ENCODE data around the gene CHGA. TPM values are rescaled to one million over a fixed set of nuclear protein-coding genes. Genes with fewer than 3 reads are reported as not detected.

Gene CHGA
- total and polyA plus RNA-seq, 2 of the 8 experiments (the other 6 are each of a cell fraction or from before 2014, with no cell fraction given) = 17.5 to 28.2 TPM

DNA sequence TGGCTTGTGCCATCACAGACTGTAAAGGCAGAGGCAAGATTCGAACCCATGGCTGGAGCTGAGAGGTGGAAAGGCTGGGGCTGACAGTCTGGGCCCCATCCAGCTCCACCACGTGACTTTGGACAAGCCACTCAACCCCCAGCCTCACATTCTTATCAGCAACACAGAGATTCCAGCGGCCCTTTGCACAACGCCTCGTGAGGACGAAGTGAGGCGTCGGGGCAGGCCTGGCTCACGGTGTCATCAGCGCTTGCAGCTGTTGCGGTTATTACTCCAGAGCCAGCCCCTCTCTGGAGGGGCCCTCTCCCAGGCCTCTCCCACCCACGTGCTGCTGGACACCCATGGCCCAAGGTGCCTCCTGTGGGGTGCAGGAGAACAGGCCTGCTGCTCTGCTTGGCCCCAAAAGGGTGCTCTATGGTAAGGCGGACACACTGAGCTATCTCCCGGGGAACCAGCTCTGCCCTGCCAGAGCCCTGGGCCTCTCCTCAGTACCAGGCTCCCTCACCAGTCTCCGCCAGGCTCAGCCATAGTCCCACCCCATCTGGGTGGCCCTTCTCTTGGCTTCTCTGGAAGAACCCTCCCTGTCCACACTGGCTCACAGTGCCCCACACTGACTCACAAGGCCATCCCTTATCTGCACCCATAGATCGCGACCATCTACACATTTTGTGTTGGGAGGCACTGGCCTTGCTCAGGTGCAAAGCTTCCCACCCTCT lies 21.1 kb downstream of the CHGA start (continued):
- TF ChIP-seq, protein P1, sequence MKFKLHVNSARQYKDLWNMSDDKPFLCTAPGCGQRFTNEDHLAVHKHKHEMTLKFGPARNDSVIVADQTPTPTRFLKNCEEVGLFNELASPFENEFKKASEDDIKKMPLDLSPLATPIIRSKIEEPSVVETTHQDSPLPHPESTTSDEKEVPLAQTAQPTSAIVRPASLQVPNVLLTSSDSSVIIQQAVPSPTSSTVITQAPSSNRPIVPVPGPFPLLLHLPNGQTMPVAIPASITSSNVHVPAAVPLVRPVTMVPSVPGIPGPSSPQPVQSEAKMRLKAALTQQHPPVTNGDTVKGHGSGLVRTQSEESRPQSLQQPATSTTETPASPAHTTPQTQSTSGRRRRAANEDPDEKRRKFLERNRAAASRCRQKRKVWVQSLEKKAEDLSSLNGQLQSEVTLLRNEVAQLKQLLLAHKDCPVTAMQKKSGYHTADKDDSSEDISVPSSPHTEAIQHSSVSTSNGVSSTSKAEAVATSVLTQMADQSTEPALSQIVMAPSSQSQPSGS (IDR thresholded peaks at IDR 0.05; ENCODE audit: low read length) = no peak
- TF ChIP-seq PHF8 (conservative IDR thresholded peaks at IDR 0.05; ENCODE audit: low read depth, low read length) = no peak
- no peak for TF ChIP-seq CHD2 (IDR thresholded peaks at IDR 0.05; ENCODE audit: low read length)
- TF ChIP-seq GABPA (IDR thresholded peaks at IDR 0.05; ENCODE audit: borderline replicate concordance, insufficient read depth, low read length) = no peak
- no peak for TF ChIP-seq CREB1 (IDR thresholded peaks at IDR 0.05)
- no peak for TF ChIP-seq RNF2 (IDR thresholded peaks at IDR 0.05; ENCODE audit: borderline replicate concordance, low read depth, low read length, missing control alignments, poor library complexity, severe bottlenecking)
- TF ChIP-seq EZH2 (IDR thresholded peaks at IDR 0.05; ENCODE audit: low read depth, low read length, severe bottlenecking) = no peak
- TF ChIP-seq KDM5A (IDR thresholded peaks at IDR 0.05; ENCODE audit: low read length) = no peak

All from H1 (cell line).